ENCODE measurements around the gene PTPRD.

Gene PTPRD

DNA sequence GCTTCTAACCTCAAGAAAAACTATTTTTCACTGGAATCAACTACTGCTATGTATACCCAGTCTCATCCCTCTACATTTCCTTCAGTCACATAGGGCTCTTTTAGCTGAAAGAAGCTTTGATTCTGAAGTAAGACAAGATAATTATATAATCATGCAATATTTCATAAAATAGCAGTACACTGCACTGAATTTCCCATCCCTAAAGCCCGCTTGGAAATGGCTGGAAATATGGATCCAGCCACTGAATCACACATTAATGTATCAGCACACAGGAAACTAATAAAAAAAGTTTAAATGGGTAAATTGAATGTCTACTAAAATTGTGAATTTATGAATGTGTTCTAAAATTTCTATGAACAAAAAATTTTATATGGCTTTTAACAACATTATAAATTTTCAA, 808.7 kb downstream of the PTPRD start:
- TF ChIP-seq, protein P1, sequence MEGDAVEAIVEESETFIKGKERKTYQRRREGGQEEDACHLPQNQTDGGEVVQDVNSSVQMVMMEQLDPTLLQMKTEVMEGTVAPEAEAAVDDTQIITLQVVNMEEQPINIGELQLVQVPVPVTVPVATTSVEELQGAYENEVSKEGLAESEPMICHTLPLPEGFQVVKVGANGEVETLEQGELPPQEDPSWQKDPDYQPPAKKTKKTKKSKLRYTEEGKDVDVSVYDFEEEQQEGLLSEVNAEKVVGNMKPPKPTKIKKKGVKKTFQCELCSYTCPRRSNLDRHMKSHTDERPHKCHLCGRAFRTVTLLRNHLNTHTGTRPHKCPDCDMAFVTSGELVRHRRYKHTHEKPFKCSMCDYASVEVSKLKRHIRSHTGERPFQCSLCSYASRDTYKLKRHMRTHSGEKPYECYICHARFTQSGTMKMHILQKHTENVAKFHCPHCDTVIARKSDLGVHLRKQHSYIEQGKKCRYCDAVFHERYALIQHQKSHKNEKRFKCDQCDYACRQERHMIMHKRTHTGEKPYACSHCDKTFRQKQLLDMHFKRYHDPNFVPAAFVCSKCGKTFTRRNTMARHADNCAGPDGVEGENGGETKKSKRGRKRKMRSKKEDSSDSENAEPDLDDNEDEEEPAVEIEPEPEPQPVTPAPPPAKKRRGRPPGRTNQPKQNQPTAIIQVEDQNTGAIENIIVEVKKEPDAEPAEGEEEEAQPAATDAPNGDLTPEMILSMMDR (IDR thresholded peaks at IDR 0.05; ENCODE audit: low read depth, low read length) = no peak
- no peak overlapping the region for H3K4me3 ChIP-seq (ENCODE audit: low read depth, low read length)

DNA sequence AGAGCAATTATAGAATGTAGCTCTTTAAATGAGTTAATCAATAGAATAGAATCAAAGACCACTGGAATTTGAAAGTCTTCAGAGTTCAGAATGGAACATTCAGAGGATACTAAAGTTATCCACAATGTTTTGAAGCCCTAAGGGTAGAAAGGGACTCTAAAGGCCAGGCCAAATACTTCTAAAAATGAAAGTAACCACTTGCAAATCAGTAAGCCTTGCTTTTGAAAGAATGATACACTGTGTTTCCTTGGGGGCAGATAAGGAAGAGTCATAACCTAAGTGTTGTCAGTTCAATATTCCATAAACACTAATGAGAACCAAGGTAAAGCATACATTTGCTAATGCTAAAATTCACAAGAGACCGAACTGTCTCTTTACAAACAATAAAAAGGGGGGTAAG, 813.5 kb downstream of the PTPRD start:
- TF ChIP-seq, protein P1 (IDR thresholded peaks at IDR 0.05; ENCODE audit: low read depth, low read length) = no peak
- H3K4me3 ChIP-seq (ENCODE audit: low read depth, low read length) = no peak overlapping the region

DNA sequence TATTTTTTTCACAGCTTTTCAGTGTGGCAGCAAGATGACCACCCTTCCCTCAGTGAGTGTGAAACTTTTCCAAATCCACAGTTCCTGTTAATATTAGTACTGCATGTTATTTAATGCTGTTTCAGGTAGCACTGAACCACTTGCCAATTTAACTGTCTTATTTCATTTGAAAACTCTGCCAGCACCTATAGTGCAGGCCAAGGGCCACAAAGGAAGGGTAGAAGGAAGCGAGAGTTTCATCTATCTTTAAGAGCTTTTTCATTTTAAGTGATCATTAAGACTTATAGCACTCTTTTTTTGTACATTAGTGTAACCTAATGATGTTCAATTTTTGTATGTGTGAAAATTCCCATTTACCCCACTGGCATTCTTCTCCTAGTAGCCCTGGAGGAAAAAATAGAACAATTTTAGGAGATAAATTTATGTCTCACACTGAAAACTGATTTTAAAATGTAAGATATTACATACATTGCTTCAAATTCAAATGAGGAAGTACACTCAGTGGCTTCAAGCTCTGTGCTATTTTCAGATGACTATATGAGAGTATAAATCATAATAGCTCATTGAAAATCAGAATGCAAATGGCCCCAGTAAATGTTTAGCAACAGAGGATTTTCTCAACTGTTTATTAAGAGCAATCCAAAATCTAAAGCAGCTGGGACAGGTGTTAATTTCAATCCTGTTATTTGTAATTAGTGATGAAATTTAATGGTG, 820.5 kb downstream of the PTPRD start:
- H3K4me3 ChIP-seq (ENCODE audit: low read depth, low read length) = no peak overlapping the region
- TF ChIP-seq, protein P1 (IDR thresholded peaks at IDR 0.05; ENCODE audit: low read depth, low read length) = no peak

DNA sequence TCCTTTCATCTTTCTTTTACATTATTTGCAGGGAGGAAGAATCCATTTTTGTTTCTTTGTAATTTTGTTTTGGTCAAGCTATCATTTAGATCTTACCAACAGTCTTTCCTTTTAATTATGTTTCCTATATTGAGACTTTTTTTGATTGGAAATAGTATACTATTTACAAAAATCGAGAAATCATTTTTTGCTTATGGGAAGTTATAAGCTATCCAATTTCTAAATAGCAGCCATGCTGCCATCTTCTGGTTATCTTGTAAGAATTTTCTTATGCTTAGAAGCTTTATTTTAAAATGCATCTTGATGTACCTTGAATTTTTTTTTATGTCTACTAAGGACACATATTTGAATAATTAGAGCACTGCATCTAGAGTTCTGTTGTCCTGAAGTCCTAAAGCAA, 821.2 kb downstream of the PTPRD start:
- TF ChIP-seq, protein P1 (IDR thresholded peaks at IDR 0.05; ENCODE audit: low read depth, low read length) = no peak

DNA sequence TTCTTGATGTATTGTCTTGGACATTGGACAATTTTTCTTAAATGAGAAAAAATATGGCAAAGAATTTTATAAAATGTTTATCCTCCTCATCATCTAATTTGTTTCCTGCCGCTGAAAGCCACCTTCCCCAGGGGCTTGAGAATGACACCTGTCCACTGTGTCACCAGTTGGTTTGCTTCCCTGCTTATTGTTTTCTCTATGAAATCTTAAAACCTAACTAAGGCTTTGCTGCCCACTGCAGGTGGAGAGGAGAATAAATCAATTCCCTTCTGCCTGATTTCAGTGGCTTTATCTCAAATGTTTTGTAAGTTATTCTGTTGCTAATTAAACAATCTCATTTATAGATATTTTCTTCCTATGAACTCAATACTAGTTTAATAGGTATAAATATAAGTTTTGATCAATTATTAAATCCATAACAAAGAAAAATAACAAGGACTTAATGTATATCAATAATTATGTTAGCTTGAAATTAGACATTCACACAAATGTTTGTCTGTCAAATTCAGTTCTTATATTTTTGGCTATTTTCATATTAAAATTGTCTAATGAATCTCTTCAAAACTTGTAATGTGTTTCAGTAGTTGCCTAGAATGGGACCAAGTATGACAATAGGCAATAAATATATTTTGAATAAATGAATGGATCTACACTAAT, 822.5 kb downstream of the PTPRD start:
- TF ChIP-seq, protein P1 (IDR thresholded peaks at IDR 0.05; ENCODE audit: low read depth, low read length) = no peak
- no peak overlapping the region for H3K4me3 ChIP-seq (ENCODE audit: low read depth, low read length)

More for the DNA sequence above, 821.2 kb downstream of the PTPRD start:
- H3K4me3 ChIP-seq (ENCODE audit: low read depth, low read length) = no peak overlapping the region

DNA sequence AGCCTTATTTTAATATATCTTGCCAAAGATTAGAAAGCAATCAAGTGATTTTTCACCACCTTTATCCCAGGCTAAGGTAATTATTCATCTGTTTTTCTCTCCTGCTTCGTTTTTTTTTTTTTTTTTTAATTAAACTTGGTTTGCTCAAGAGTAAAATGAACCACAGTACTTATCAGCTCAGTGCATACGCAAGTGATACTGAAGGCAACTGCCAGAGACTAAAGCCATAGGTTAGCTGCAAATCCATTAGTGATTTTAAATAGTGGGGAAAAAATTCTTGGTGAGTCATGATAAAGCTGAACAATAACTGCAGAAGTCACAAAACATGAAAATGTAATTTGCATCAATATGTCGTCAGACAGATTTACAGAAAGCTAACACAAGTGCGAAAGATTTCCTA, 829.1 kb downstream of the PTPRD start:
- TF ChIP-seq, protein P1 (IDR thresholded peaks at IDR 0.05; ENCODE audit: low read depth, low read length) = no peak
- H3K4me3 ChIP-seq (ENCODE audit: low read depth, low read length) = no peak overlapping the region

DNA sequence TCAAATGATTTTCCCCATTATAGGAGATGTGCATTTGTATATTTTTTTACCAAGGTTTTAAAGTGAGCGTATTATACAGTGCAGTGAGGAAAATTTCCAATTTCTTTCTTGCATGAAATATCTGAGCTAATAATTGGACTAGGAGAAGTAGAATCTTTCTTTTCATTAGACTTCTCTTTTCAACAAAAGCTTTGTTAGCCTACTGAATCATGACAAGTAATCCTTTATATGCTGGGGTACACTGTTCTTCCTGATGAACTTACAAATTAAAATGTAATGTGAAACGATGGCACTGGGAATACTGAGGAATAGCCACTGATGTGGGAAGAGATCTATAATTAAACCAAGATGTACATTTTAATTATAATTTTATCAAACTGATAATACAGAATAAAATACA, 829.6 kb downstream of the PTPRD start:
- no peak overlapping the region for H3K4me3 ChIP-seq (ENCODE audit: low read depth, low read length)
- TF ChIP-seq, protein P1 (IDR thresholded peaks at IDR 0.05; ENCODE audit: low read depth, low read length) = no peak
